Measurements from ENCODE around the gene PROB1.
A peak's percentile ranks its signal among the peaks of the same experiment; 100 is the strongest.
"Not testable (repeated sequence)": the region's sequence is repeated elsewhere in the genome, so short reads cannot be mapped to it uniquely, and the experiment has no call there.

PROB1 gene

GRCh38 chr5:139410993-139411828 lies 16.3 kb upstream of the PROB1 start:
- DNase-seq, result no peak

DNA sequence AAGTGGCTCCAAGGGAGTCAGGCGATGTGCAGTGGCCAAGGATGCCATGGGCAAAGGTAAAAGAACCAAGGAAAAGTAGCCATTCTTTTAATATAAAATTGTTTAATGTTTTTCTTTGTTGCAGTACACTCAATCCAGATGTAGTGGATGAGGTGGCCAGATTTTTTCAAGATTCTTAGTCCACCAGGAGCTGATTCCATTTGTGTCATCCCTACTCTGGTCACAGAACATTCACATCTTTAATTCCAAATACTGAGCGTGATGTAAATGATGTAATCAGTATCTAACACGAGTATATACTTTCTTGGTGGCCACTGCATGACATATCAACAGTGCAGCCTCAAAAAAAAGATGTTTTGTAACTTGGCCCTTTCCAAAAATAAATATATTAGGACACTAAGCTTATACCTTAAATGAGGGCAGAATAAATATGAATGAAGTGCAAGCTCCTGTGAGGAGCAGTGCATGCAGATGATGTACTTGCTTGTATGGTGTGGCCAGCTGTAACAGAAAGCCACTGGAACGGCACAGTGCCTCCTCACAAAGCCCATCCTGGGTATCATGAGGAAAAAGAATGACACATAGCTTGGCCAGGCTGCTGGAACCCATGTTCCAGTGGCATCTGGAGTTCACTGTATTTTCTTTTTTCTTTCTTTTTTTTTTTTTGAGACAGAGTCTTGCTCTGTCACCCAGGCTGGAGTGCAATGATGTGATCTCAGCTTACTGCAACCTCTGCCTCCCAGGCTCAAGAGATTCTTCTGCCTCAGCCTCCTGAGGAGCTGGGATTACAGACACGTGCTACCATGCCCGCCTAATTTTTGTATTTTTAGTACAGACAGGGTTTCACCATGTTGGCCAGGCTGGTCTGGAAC lies 15.5 kb upstream of the PROB1 start:
- DNase-seq, result no peak

DNA sequence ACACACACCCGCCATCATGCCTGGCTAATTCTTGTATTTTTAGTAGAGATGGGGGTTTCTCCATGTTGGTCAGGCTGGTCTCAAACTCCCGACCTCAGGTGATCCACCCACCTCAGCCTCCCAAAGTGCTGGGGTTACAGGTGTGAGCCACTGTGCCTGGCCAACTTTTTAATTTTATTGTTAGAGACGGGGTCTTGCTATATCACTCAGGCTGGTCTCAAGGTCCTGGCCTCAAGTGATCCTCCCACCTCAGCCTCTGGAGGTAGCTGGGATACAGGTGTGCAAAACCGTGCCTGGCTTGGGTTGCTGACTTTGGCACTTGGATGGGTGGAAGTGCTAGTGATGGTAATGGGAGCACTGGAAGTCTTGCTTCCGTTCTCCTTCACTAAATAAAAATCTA lies 14.2 kb upstream of the PROB1 start:
- DNase-seq, result not testable (repeated sequence)

DNA sequence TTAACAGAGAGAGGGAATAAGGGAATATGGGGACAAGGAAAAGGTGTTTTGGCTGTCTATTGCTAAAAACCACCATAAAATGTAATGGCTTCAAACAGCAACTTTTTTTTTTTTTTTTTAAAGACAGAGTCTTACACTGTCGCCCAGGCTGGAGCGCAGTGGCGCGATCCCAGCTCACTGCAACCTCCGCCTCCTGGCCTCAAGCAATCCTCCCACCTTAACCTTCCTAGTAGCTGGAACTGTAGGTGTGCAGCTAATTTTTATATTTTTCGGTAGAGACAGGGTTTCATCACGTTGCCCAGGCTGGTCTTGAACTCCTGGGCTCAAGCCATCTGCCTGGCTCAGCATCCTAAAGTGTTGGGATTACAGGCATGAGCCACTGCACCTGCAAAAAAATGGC lies 13.3 kb upstream of the PROB1 start:
- DNase-seq, result no peak

DNA sequence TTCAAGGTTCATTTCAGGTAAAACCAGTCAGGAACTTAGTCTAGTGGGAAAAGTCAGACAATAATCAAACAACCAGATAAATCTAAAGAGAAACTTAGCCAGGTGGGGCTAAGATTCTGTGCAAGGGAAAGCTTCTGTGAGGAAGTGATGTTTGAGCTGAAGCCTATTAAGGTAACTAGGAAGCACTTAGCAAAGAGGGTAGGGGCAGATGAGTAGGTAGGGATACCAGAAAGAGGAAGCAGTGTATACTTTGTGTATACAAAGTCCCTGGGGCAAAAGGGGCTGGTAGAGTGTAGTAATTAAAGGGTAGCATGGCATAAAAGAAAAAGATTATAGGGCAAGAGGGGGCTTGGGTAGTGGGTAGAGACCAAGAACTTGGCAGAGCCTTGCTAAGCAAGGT lies 12.6 kb upstream of the PROB1 start:
- no peak for DNase-seq

DNA sequence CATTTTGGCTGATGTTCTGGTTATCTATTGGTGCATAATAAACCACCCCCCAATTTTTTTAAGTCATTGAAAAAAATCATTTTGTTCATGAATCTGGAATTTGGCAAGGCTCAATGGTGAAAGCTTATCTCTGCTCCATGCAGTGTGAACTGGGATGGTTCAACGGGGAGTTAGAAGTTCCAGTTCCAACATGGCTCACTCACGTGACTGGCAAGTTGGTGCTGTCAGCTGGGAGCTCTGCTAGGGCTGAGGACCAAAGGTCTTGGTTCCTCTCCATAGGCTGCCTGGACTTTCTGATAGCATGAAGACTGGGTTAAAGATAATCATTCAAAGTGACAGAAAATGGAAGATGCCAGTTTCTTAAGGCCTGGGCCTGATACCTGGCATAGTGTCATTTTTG lies 12.1 kb upstream of the PROB1 start:
- DNase-seq, result no peak

DNA sequence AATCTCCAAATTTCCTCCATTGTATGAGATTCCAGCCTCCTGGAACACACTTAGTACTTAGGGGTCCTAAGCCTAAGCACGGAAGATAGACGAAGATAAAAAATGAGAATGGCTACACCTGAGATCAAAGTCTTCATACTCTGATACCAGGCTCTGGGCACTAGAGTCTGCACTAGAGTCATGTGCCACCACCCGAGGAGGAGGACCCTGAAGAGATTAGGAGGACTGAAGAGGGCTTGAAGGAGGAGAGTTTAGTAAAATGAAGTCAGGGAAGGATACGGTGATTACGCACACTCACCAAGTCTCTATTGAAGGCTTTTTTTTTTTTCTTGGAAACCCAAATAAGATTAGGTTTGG lies 9.6 kb upstream of the PROB1 start:
- DNase-seq, result no peak

- DNase-seq, result peak; percentile 84
Observed at GRCh38 chr5:139403787-139404483, 9.0 kb upstream of the PROB1 start, which contains the start of gene SPATA24. TSS of gene SPATA24 (minus strand) at chr5:139404089. CDS start at chr5:139404060, 29 bp downstream.

DNA sequence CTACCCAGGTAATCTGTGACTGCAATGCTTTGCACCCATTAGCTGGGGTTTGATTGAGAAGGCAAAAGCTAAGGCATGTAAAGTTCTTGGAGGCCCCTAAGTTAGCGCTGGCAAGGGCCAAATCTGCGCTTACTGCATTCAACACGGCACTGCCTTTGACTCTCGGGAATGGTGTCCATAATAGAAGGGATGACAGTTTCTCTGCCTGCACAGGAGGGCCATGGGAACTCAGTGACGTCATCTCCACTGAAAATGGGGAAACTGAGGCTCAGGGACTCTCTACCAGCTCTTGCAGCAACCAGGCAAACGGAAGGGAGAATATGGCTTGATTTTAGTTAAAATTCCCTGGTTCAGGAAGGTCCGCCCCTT lies 8.5 kb upstream of the PROB1 start:
- DNase-seq, result no peak

- no peak for DNase-seq
Observed at GRCh38 chr5:139402561-139403158, 7.8 kb upstream of the PROB1 start.

- DNase-seq, result no peak
Observed at GRCh38 chr5:139401546-139401945, 6.6 kb upstream of the PROB1 start.

- no peak for DNase-seq
Observed at GRCh38 chr5:139399501-139400121, 4.7 kb upstream of the PROB1 start.

GRCh38 chr5:139397921-139398320 lies 3.0 kb upstream of the PROB1 start:
- DNase-seq, result no peak

DNA sequence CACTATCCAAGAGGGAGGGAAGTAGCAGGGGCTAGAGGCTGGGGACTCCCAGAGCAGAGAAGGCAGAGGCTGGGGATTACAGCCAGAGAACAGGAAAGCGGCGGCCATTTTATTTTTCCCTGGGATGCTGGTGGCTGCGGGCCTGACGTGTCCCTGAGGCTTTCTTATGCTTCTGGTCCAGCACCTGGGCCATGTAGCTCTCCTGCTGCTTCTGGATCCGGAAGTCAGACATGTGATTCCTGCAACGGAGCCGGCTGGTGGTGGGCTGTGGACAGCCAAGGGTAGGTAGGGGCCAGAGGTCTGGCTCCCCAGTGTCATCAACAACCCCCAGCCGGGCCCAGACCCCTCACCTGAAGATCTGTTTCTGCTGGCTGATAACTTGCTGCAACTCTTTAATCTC lies 1.8 kb upstream of the PROB1 start:
- DNase-seq, result no peak

DNA sequence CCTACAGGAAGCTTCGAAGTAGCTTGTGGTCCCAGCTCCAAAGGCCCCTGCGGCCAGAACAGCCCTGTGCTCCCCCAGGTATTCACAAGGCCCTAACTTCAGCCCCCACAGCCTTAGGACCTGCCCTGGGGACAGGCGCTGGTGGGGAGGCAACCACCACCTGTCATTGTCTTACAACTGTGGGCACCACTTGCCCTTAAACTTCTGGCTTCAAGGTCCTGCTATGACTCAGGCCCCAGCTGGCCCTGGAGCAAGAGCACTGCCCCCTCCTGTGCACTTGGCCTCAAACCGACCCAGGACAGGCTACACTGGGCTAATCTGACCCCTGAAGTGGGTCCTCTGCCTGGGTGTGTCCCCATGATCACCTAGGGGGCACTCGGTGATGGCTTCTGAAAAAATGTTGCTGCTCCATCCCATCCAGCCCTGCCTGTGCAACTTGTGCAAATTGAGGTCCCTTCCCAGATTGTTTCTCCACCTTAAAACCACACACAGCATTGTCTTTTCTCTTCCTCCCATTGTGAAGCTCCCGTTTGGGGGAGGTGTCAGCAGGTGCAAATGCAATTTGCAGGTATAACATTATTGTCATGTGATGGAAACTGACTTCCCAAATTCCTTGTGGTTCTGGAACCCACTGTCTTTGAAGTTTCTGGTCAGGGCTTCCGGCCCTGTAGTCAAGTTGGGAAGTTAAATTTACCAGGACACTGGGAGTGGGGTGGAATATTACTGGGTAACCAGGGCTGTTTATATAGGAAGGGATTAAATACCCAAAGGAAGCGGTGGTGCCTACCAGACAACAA lies 1.1 kb upstream of the PROB1 start:
- no peak for DNase-seq

GRCh38 chr5:139394123-139394653 lies 716 bp downstream of the PROB1 start:
- DNase-seq, result no peak

DNA sequence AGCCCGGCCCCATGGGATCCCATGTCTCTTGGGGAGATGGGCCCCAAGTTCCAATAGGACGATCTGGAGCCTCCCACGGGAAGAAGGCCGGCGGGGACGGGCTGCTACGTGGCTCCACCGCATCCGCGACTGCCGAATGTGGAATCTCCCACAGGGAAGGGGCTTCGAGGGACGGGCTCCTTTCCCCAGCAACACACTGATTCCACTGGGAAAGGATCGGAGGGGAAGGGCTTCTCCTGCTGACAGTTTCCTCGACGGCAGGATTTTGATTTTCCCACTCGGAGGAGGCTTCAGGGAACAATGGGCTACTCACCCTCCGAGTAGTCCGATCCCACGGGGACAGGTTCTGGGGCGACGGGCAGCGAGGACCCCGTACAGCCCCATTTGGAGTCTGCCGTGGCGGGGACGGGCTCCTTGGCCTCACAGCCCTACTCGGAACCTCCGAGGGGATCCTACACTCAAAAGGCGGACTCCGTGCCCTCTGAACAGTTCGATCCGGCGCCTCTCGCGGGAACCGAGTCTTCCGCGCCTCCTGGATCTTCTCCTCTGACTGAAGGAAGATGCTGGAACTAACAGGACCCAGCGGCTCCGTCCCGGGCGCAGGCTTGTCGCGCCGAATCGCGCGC lies 1.3 kb downstream of the PROB1 start:
- DNase-seq, result no peak

- no peak for DNase-seq
Observed at GRCh38 chr5:139392678-139393496, 2.0 kb downstream of the PROB1 start.

DNA sequence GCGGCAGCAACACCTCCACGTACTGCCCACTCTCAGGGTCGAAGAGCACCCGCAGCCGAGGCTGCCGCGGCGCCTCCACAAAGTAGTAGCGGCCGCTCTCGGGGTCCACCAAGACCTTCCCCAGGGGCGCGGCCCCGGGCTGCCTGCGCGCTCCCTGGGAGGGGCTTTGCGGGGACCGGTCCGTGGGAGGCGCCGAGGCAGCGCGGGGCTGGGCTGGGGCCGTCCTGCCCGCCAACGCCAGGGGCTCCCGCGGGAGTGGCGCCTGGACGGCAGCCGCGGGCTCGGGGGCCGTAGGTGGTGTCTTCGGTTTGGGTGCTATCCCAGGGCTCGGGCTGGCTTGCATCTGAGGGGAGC lies 2.6 kb downstream of the PROB1 start:
- no peak for DNase-seq
